Iris pigment epithelial cell (primary cell): ENCODE measurements around the gene TSN.

Source experiments
- DNase-seq: peaks from one replicate; pipeline ENCODE4 v3.0.0-alpha.2; 2011; ENCODE audit warnings: low read depth

The TSN gene

DNA sequence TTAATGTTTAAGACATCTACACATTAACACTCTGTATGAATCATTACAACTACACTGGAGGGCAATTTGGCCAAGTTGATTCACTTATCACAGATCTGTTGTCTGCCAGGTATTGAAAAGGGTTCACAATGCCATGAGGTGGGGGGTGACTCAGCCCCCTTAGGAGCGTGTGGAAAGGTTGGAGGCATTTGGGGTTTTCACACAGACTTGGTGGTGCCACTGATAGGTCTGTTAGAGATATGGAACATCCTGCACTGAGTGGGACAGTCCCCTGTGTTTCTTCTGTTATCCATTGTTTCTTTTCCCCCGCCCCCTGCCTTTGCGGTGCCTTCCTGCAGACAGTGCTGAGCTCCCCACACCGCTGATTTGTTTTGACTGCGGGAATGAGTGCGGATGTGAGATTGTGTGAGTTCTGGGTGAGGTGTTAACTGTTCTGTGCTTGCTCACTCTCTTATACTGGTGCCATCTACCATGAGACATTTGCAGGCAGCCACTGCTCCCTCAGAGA lies 9.3 kb upstream of the TSN start:
- no peak for DNase-seq

DNA sequence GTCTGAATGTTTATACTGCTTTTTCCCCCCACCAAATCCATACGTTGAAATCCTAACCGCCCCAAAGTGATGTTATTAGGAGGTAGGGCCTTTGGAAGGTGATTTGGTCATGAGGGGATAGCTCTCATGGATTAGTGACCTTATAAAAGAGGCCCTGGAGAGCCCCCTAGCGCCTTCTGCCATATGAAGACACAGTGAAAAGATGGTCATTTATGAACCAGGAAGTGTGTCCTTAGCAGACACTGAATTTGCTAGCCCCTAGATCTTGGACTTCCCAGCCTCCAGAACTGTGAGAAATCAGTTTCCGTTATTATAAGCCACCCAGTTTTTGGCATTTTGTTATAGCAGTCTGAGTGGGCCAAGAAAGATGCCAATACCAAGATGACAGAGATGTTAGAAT lies 7.2 kb upstream of the TSN start:
- DNase-seq, result peak; percentile 49

DNA sequence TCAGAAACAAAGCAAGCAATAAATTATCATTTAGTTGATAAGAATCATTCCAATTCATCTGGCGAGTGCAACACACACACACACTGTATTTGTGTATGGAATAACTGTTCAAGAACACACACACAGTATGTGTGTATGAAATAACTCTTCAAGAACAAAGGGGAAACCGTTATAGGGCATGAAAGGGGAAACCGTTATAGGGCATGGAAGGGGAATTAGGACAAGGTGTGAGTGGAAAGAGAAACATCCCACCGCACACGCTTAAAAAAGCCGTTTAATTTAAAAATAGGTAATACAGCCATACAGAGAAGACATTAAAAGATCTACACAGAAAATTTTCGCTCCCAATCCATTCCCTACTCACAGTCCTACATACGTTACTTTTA lies 607 bp upstream of the TSN start:
- DNase-seq, result no peak

DNA sequence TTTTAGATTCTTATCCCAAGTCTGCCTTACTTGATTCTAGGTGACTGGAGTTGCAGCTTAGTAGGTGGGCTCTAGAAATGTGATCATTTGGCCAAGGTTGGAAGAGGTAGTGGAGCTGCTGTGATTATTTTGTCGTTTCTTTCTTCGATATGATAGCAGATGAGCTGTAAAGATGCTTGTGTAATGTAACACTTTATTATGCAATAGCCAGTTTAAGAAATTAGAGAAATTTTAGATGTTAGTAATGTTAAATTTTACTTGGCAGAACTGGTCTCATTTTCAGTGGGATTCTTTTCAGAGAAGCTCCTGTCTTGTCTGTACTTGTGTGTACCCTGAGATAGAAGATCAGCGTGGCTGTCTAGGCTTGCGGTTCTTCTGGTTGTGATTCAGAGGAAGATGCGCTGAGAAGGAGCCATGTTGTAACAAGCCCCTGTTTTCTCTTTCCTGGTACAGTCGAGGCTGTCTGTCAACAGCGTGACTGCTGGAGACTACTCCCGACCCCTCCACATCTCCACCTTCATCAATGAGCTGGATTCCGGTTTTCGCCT lies 9.3 kb downstream of the TSN start:
- no peak for DNase-seq

DNA sequence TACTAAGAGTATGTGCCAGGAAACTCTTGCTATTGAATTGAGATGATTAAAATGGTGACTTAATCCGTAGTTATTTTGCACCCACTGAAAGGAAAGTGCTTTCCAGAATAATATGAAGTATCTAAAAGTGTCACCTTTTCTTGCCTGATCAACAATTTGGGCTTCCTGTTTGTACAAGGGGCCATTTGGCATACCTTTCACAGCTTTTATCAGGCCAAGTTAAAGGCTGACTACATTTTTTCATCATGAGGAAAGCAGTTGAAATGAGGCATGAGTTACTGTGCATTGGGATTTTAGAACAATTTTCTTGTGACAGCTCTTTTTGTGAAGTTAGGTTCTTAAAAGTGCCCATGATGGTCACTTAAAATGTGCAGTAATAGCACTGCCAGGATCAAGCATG lies 11.2 kb downstream of the TSN start:
- no peak for DNase-seq

DNA sequence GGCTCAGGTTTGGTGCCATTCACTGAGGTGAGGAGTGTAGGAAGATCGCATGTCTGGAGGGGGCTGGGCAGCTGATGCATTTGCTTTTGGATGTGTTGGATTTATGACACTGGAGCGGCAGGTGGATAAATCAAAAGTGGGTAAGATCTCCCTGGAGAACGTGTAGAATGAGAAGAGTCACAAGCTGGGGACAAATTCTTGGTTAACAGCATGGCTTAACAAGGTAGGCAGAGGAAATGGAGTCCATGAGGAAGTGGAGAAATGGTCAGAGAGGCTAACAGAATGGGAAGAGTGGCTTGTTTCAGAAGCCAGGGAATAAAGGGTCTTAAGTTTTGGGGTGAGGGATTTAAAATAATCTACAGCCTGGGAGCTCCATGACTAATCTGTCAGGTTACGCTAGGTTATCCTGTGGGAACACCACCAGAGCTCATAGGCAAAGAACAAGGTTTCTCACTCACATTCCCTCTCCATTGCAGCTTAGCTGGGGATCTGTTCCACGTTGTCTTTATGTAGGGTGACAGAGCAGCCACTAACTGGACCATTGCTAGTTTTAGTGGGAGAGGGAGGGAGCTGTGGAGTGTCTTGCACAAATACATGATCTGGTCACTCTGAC lies 12.8 kb downstream of the TSN start:
- no peak for DNase-seq

DNA sequence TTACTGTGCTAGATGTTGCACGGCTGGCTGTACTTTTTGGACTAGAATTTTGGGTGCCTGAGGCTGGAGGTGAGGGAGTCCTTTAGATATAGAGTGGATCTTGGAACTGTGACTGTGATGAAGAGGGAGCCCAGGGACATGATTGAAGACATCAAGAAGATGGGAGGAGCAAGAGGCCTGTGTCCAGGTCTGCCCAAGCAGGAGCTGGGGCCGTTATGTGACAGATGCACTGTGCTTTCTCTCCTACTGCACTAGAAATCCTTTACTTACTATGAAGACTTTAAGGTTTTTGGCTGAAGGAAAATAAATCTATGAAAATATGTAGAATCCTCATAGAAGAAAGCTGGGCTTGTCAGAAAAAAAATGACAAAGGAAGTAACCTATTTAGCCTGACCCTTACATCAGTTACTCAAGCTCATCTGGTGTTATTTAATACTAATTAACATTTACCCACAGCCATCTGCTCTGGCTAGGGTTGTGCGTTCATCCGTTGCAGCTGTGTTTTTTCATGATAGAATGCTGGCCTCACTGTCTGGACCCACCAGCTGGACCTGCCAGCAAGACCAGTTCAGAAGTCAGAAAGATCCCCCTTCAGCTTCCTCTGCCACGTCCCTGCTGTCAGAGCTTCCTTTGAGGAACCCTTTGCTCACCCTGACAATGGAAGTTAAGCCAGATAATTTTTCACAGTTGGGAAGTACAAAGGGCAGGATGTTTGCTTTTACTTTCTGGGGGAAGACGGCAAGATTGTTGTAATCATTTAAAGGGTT lies 16.7 kb downstream of the TSN start:
- DNase-seq, result no peak

DNA sequence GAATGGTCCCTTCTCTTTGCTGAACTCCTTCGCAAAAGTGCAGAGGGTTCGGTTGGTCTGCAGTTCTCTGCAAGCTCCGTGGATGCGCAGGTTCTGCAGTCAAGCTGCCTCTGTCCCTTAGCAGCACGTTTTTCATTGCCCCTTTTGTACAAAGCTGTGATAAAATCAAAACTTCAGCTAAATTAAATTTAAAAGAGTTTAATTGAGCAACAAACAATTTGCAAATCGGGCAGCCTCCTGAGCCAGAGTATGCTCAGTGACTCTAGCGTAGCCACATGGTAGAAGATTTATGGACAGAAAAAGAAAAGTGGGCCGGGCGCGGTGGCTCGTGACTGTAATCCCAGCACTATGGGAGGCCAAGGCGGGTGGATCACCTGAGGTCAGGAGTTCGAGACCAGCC lies 18.8 kb downstream of the TSN start:
- no peak for DNase-seq

DNA sequence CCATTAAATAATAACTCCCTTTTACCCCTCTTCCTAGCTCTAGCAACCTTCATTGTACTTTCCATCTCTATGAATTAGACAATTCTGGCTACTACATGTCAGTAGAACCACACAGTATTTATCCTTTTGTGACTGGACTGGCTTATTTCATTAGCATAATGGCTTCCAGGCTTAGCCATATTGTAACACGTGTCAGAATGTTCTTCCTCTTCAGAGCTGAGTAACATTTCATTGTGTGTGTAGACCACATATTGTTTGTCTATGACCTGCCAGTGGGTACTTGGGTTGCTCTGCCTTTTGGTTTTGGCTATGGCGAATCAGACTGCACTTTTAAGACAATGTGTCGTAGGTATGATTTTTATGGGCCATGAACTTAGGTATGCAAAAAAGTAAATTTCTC lies 20.9 kb downstream of the TSN start:
- no peak for DNase-seq

DNA sequence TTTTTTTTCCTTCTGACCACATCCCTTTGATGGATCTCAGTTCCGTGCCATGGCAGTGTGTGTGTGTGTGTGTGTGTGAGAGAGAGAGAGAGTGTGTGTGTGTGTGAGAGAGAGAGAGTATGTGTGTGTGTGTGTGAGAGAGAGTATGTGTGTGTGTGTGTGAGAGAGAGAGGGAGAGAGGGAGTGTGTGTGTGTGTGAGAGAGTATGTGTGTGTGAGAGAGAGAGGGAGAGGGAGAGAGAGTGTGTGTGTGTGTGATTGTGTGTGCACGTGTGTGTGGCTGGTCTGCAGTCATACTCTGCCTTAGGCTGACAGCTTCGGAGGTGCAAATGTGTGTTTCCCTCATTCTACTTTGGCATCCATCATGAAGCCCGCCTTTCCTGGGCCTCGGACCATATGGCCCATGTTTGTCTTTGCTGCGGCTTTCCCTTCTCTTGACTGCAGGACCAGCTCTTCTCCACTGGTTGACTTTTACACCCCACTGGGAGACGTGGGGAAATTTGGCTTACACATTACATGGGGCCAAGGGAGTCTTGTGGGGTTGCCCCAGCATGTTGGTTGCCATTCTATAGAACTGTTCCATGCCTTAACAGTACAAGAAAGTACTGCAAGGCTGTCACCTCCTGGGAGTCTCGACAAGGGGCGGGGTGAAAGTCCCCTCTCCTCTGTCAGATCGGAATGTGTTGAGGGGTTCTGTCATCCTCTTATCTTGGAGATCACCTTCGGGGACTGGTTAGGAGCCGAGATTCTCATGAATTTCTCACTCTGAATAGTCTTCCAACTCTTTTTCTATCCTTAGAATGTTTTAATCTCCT lies 21.6 kb downstream of the TSN start:
- DNase-seq, result no peak

DNA sequence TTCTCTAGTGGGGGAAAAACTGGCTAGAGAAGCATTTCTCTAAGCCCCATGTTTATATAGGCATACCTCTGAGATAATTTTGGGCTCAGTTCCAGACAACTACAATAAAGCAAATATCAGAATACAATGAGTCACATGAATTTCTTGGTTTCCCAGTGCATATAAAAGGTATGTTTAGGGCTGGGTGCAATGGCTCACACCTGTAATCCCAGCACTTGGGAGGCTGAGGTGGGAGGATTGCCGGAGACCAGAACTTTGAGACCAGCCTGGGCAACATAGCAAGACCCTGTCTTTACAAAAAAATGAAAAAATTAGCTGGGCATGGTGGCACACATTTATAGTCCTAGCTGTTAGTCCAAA lies 22.2 kb downstream of the TSN start:
- DNase-seq, result peak; percentile 85

DNA sequence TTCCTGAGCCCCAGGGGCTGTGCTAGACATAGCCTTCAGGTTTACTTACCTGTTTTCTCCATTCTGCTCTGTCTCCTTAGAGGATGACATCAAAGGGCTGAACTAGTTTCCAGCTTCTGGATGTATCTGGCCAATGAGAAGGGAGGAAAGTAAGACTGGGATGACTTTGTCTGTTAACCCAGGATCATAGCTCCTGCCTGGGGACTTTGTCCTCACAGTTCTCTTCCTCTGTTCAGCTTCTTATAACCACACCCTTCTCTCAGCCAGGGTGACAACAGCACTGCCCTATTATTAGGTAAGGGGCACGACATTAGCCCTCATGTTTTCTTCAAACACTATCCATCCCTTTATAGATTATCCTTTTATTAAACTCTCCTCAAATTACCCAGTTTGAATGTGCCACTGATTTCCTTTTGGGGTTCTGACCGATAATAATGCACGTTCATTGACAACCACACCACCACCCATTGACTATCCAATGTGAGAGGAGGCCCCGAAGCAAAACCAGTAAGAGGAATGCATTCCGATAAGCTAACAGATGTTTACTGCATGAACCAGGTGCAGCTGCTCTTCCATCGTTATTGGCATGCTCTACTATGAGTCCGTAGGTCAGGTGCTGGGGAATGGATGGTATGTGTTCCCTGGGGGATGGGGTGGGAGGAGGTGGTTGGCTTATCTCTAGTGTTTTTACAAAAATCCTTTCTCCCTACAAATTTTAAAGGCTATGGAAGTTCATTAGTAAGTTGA lies 23.5 kb downstream of the TSN start:
- DNase-seq, result no peak

DNA sequence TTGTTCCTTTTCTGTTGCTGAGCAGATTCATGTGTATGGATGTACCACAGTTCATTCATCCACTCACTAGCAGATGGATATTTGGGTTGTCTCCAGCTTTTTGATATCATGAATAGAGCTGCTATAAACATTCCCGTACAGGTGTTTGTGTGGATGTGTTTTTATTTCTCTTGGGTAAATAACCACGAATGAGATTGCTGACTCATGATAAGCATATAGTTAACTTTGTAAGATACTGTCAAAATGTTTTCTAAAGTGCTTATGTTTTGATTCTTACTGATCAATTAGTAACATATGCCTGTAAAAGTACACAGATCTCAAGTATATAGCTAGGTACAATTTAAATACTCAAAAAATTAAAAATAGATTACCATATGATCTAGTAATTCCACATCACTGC lies 27.7 kb downstream of the TSN start:
- no peak for DNase-seq

DNA sequence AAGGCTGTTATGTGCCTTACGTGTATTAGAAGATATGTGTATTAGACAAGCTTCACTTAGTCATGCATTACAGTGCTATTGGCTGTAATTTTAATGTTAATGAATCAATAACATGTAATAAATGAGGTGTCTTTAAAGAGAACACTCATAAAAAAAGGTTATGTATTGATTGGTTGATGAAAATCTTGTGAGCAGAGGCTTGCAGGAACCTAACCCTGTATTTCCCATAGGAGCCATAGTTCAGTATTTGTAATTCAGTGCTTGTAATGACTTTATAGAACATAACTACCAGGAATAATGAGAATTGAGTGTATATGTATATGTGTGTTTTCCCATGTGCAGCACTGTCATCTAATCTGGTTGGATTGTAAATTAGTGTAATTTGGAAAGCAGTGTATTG lies 33.2 kb downstream of the TSN start:
- DNase-seq, result no peak

DNA sequence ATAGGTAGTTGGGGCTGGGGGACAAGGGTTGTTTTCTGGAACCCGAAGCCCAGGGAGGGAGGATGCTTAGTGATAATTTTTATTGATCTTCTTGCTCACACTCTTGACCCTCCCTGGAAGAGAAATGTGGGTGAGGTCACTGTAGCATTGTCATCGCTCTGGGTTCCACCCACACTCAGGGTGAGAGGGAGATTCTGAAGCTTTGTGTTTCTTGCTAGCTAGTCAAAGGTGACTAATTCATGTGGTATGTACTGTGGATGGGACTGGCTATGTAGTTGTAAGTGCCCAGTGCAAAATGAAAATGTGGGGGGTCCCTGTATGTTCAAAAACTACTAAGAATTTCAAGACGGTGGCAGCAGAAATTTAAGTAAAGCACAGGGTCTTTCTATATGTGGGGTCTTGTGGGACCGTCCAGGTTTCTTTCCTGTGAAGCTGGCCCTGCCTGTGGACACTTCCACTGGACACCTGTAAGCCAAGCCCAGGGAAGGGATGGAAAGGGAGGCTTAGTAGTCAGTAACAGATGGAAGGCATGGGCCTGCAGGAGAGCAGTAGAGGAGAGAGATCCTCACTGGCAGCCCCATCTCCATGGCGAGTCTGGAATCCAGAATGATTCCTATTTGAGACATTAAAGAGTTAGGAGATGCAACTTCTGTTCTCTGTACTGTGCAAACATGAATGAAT lies 35.0 kb downstream of the TSN start:
- peak; percentile 93 for DNase-seq

DNA sequence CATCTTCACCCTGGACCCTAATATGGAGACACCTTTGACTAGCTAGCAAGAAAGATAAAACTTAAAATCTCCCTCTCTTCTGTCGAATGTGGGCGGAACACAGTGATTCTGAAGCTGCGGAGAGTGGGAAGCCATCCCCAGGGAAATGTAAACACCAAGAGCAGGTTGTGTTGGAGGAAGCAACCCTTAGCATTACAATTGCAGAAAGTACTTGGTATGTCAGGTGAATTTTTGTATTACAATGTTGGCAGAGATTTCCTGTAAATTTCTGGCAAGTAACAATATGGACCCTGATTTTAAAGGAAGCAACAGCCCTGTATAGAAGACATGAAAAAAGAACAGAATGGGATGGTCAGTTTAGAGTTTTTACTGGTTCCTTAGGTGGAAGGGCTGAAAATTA lies 35.8 kb downstream of the TSN start:
- no peak for DNase-seq

DNA sequence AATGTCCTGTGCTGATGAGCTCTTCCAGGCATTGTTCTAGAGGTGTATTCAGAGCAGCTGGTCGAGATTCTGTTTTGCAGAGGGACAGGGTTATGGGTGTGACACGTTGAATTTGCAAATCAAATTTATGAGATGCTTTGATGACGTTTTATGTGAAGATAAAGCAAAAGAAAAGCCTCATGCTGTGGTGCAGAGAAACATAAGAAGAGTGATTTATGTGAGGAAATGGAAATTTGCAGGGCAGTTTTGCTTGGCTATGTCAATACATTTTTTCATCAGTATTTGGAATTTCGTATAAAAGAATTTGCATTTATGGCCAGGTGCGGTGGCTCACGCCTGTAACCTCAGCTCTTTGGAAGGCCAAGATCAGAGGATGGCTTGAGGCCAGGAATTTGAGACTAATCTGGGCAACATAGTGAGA lies 36.4 kb downstream of the TSN start:
- DNase-seq, result no peak

DNA sequence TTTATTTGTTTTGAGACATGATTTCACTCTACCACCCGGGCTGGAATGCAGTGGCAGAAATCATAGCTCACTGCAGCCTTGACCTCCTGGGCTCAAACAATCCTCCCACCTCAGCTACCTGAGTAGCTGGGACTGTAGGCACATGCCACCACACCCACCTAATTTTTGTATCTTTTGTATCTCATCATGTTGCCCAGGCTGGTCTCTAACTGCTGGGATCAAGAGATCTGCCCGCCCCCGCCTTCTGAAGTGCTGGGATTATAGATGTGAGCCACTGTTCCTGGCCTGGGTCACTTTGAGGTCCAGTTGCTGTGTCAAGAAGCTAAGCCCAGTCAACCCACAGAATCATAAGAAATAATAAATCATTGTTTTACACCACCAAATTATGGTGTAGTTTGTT lies 38.4 kb downstream of the TSN start:
- no peak for DNase-seq

DNA sequence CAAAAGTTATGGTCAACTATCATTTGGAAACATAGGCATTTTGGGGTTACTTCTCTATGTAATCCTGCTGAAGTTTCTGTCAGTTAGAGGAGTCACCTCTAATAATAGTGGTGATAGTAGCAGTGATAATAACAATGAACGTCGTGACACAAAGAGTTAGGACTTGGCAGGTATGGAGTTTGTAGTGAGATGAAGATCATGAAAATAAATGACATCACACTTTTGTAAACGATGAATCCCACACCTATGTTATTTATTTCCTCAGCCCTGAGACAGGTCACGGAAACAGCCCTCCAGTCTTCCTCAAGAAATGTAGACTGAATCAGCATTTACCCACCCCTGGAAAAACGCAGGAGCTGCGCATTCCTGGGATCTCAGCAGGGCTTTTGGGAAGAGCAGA lies 38.8 kb downstream of the TSN start:
- no peak for DNase-seq

DNA sequence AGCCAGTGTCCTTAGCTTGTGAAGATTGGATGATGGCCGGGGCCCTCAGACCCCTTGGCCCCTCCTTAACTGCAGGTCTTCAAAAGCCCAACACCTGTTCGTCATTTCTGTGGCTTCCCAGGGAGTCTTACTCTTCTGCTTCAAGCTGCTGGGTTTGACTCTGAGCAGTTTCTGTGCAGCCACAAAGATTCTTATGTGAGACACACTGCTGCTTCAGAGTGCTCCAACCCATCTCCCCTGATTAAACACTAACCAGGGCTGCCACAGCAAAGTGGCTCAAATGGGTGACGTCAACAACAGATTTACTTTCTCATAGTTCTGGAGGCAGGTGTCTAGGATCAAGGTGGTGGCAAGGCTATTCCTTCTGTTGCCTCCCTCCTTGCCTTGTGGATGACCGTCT lies 40.8 kb downstream of the TSN start:
- no peak for DNase-seq

DNA sequence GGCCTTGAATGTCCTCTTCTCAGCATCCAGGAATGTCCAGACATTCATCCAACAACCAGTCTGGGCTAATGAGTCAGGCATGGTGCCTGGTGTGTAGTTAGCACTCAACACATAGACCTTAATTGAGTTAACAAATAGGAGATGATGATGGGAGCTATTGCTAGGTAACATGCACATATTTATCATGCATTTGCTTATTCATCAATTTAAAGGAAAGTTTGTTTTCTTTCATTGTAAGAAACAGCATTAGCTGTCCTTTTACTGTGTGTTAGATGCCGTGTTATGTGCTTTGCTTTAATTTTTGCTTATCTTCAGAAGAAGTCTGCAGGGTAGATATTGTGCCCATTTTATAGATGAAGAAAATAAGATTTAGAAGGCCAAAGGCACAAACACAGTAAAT lies 43.2 kb downstream of the TSN start:
- no peak for DNase-seq

DNA sequence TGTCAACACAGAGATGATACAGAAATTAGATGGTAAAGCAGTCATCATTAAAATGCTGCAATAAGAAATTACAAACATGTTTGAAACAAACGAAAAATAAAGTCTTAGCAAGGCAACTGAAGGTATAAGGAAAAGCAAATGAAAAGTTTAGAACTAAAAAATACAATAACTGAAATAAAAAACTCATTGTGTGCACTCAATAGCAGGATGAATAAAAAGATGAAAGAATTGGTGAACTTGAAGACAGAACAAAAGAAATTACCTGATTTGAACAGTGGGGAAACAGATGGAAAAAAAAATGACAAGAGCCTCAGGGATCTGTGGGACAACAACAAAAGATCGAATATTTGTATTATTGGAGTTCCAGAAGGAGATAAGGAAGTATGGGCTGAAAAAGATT lies 46.5 kb downstream of the TSN start:
- no peak for DNase-seq
